ENCODE data around the gene TMEM231.
A peak's percentile ranks its signal among the peaks of the same experiment; 100 is the strongest.
"Not testable (repeated sequence)": the region's sequence is repeated elsewhere in the genome, so short reads cannot be mapped to it uniquely, and the experiment has no call there.

Gene TMEM231

GRCh38 chr16:75566758-75567255, 10.8 kb upstream of the TMEM231 start:
- DNase-seq (ENCODE audit: low spot score), result no peak

GRCh38 chr16:75566040-75566757, 10.1 kb upstream of the TMEM231 start, which contains the start of gene GABARAPL2:
Gene GABARAPL2 (plus strand): TSS chr16:75566379. CDS start chr16:75566487, 108 bp downstream.
- DNase-seq (ENCODE audit: low spot score), result peak; percentile 82

DNA sequence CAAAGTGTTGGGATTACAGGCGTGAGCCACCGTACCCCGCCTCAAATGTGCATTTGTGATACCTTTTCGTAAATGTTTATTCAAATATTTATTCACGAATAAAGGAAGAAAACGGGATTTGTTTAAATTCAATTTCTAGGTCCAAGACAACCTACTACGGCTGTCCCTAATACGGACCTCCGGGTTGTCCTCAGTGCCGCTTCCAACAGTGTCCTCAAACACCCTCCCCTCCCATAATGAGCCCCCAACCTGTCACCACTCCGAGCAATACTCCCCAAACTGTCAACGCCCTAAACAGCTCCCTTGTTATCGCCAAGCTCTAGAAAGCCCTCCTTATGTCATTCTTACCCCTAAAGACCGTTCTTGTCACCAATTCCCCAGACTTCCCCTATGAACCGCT, 9.6 kb upstream of the TMEM231 start:
- no peak for DNase-seq (ENCODE audit: low spot score)

GRCh38 chr16:75559564-75560372, 3.7 kb upstream of the TMEM231 start:
- DNase-seq (ENCODE audit: low spot score), result no peak

GRCh38 chr16:75558846-75559401, 2.9 kb upstream of the TMEM231 start:
- DNase-seq (ENCODE audit: low spot score), result no peak

GRCh38 chr16:75556431-75556950, 439 bp upstream of the TMEM231 start:
- DNase-seq (ENCODE audit: low spot score), result no peak

GRCh38 chr16:75555213-75555706, 792 bp downstream of the TMEM231 start:
- peak; percentile 89 for DNase-seq (ENCODE audit: low spot score)

DNA sequence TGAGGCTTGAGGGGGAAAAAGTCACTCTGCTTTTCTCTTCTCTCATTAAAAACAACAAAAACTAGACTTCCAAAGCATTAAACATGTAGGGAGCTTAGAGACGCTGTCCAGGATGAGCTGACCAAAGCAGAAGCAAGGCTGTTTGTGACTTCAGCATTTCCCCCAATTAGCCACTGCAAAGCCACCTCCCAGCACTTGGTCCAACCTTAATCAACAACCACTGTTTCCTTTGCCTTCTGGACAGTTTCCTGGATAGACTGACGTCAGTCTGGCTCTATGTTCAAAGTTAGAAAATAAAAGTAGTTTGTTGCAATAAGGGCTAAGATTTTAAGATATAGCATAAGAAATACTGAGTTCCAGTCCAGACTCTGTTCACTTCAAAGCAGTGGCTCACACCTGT, 3.1 kb downstream of the TMEM231 start:
- no peak for DNase-seq (ENCODE audit: low spot score)

- peak; percentile 96 for DNase-seq (ENCODE audit: low spot score)
These were observed 5.8 kb downstream of the TMEM231 start for GRCh38 chr16:75550211-75550662.

GRCh38 chr16:75548456-75548855, 7.6 kb downstream of the TMEM231 start:
- DNase-seq (ENCODE audit: low spot score), result not testable (repeated sequence)

DNA sequence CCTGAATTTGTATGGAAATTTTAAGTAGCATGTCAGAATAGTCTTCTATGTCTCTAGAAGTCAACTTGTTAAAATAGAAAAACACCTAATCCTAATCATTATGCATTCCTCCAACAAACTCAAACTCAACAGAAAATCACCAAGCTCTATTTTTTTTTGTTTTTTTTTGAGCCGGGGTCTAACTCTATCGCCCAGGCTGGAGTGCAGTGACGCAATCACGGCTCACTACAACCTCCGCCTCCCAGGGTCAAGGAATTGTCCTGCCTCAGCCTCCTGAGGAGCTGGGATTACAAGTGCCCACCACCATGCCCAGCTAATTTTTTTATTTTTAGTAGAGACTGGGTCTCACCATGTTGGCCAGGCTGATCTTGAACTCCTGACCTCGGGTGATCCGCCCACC, 9.8 kb downstream of the TMEM231 start:
- DNase-seq (ENCODE audit: low spot score), result no peak

- DNase-seq (ENCODE audit: low spot score), result peak; percentile 85
These were observed 10.2 kb downstream of the TMEM231 start for GRCh38 chr16:75545879-75546278.

GRCh38 chr16:75542462-75542861, 13.6 kb downstream of the TMEM231 start:
- not testable (repeated sequence) for DNase-seq (ENCODE audit: low spot score)

DNA sequence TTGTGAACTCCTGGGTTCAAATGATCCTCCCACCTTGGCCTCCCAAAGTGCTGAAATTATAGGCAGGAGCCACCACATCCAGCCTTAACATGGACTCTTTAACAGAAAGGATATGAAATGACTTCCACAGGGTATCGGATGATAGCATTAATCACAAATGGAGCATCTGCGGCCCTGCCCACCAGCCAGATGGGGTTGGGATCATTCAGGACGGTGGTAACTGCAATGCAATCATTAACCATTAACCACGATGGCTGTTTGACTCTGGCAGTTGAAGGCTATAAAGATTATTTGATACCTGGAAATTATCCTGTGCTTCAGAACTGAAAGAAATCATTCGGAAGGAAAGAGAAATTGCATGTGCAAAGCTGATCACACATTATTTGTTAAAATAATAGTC, 14.8 kb downstream of the TMEM231 start:
- DNase-seq (ENCODE audit: low spot score), result no peak

- peak; percentile 34 for DNase-seq (ENCODE audit: low spot score)
These were observed 17.0 kb downstream of the TMEM231 start for GRCh38 chr16:75538882-75539565.

DNA sequence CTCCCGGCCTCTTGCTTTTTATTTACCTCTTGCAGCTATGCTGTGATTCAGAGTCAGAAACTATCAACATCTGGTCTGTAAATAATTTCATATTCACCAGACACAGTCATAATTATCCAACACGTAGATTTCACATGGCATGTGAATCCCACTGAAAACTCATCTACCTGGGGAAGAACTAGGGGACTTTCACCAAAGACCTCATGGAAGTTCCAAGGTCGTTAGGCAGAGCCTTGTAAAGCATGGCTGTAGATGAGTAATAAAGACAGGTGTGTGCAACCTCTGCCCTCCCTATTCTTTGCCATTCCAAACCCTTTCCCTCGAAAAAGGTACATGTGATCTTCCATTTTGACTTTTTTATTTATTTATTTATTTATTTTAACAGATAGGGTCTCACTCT, 18.3 kb downstream of the TMEM231 start:
- no peak for DNase-seq (ENCODE audit: low spot score)

DNA sequence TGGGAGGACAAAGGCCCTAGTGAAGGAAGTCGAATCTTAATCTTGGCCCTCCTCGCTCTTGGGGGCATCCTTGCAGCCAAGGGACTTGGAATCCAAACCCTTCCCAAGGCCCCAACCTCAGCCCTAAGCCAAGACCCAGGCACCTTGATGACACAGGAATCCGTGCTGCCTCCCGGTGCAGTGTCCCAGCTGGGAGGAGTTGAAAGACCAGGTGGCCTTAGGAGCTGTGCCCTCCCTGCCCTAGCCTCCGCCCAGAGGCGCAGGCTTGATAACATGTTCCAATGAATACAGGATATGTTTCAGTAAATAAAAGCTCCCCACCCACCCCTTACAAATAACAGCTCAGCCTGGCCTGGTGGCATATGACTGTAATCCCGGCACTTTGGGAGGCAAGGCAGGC, 20.2 kb downstream of the TMEM231 start, which contains the start of gene CHST5:
Gene CHST5 (minus strand): TSS at position 208 of the 400 bp plus-strand sequence. CDS start 5,724 bp downstream, outside the sequence.
- DNase-seq (ENCODE audit: low spot score), result no peak

GRCh38 chr16:75535211-75535843, 20.7 kb downstream of the TMEM231 start:
- no peak for DNase-seq (ENCODE audit: low spot score)

GRCh38 chr16:75534560-75535205, 21.4 kb downstream of the TMEM231 start:
- DNase-seq (ENCODE audit: low spot score), result no peak

DNA sequence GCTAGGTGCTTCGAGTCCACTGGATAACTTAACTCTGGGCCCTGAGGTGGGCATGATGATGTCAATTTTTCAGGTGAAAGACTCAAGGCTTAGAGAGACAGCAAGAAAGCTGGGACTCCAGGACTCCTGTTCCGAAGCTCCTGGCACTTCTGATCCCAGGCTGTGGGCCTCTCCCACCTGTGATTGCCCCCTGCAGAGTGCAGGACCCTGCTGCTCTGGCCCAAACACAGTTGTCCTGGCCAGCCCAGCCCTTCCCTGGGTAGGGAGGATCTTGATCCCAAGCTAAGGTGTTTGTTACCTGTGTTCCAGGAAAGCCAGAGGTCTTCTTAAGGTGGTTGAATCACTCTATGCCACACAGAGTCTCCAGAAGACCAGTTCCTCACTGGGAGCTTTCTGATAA, 23.3 kb downstream of the TMEM231 start:
- DNase-seq (ENCODE audit: low spot score), result no peak

All from pons (tissue), 1 donor.